Upper lobe of left lung (tissue), 6 donors: Measurements from ENCODE around the gene PALLD. TPM values are rescaled to one million over a fixed set of nuclear protein-coding genes. Genes with fewer than 3 reads are reported as not detected.
A peak's percentile ranks its signal among the peaks of the same experiment; 100 is the strongest.

Experiments
- ATAC-seq, 2 donors: fragments of 200-7000 bp; cut with Tn5 transposase; one replicate each; pipeline ENCODE4 v1.9.1; 2022; ENCODE audit warnings: mild to moderate bottlenecking in 2 of 2, moderate library complexity in 2 of 2; ENCODE audit not compliant: low FRiP score in 2 of 2
- DNase-seq, 2 donors: peaks; one replicate each; pipeline ENCODE4 v3.0.0-alpha.2; 2019 to 2020
- H3K27ac ChIP-seq, 4 donors: fragments of 200-600 bp; sonication (generic); one replicate each; pipeline ENCODE4 v1.5.1; 2016 to 2019
- H3K27me3 ChIP-seq, 4 donors: fragments of 200-600 bp; sonication (generic); one replicate each; pipeline ENCODE4 v1.5.1; 2017 to 2019
- H3K36me3 ChIP-seq, 4 donors: fragments of 200-600 bp; sonication (generic); one replicate each; pipeline ENCODE4 v1.5.1; 2016 to 2019
- H3K4me1 ChIP-seq, 4 donors: fragments of 200-600 bp; sonication (generic); one replicate each; pipeline ENCODE4 v1.5.1; 2018 to 2019
- H3K4me3 ChIP-seq, 4 donors: fragments of 200-600 bp; sonication (generic); one replicate each; pipeline ENCODE4 v1.5.1; 2017 to 2019; ENCODE audit warnings: mild to moderate bottlenecking in 2 of 4, moderate library complexity in 1 of 4
- H3K9me3 ChIP-seq, 4 donors: fragments of 200-600 bp; sonication (generic); one replicate each; pipeline ENCODE4 v1.5.1; 2018 to 2019
- CTCF ChIP-seq, 6 experiments: fragments of 450-650 bp in 4 of 6; fragments of 200-600 bp in 2 of 6; sonication (generic) in 2 of 6; IDR thresholded peaks; one replicate each; pipeline ENCODE4 v1.5.1; 2016 to 2019; ENCODE audit warnings: antibody characterized with exemption in 6 of 6
- EP300 ChIP-seq, 4 donors: sonication (generic); formaldehyde crosslinking; IDR thresholded peaks; one replicate each; pipeline ENCODE4 v1.5.1; 2017; ENCODE audit warnings: antibody characterized with exemption in 4 of 4, control low read depth in 2 of 4
- POLR2A ChIP-seq, 4 donors: fragments of 450-650 bp; IDR thresholded peaks; one replicate each; pipeline ENCODE4 v1.5.1; 2016 to 2017; ENCODE audit warnings: antibody characterized with exemption in 4 of 4, mild to moderate bottlenecking in 2 of 4
- POLR2AphosphoS5 ChIP-seq, 2 donors: sonication (generic); formaldehyde crosslinking; IDR thresholded peaks; one replicate each; pipeline ENCODE4 v1.5.1; 2017; ENCODE audit warnings: antibody characterized with exemption in 2 of 2
- WGBS, 2 donors: methylation state at CpG; one replicate each; pipeline ENCODE4 v1.1.5; 2017 to 2018; 5-methylcytosine and 5-hydroxymethylcytosine counted together
- total RNA-seq, 6 donors: library from RNA; depleted of rRNA in 4 of 6; stranded (reverse); fragments of >200 nt in 4 of 6; gene quantifications; one replicate each; pipeline versions ENCODE4 v1.1.0 to v1.2.1, GENCODE V29; 2016 to 2021
- donor health status: DM: no; HTN: no; CAD: no; lungs with moderate emphysema.
- donor health status: DM: no; HTN: yes; CAD: no; lungs with severe emphysema.

PALLD gene
- total RNA-seq, 6 donors from 2014 or later: 63.9 to 175 (median 134) TPM

DNA sequence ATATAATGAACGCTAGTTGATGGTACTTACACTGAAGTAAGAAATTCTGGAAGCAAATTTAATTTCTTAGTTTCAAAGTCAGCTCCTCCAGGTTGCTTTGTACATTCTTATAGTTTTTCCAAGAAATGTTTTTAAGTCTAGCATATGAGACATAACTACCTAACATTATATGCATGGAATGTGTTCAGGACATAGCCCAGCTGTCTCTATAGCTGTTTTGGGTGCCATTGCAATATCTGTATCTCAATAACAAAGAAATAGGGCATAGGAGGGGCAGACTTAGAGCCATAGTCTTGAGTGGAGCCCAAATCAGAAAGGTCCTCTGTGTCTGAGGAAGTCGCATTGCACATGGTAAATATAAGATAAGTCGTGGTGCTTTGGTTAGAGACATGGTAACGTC is 369.8 kb downstream of the PALLD start:
- Histone ChIP-seq H3K4me3 (no peak overlapping the region), H3K27me3 (no peaks in the 10 kb centered on the region), H3K36me3 (no peaks in the 10 kb centered on the region), H3K4me1 (peaks cover 0 to 3% (median 0%) of the 10 kb centered on the region in 4 donors), H3K9me3 (no peaks in the 10 kb centered on the region), H3K27ac (no peak overlapping the region)
- no peak for DNase-seq
- TF ChIP-seq POLR2AphosphoS5 (IDR thresholded peaks at IDR 0.05) (no peak), POLR2A (IDR thresholded peaks at IDR 0.05) (no peak), CTCF (IDR thresholded peaks at IDR 0.05) (no peak), EP300 (IDR thresholded peaks at IDR 0.05) (no peak)
- no peak for ATAC-seq
- WGBS, 2 donors: 80 to 96% methylated on average over 4 of the region's 4 CpGs

DNA sequence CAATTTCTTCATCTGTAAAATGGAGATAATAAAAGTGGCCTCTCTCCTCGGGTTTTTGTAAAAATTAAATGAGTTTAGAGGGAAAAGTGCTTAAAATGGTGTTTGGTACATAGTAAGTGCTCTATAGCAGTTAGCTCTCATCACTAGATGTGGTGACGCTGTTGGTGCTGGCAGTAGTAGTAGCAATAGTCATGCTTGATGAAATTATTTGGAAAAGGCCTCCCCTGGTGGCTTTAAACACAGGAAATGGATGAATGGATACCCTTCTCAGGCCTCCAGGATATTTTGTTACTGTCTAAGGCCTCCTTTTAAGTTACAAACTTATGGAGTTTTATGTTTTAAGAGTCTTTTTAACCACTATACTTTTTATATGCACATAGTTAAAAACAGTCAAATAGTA is 370.3 kb downstream of the PALLD start:
- H3K27me3 ChIP-seq: no peaks in the 10 kb centered on the region
- no peak overlapping the region for H3K27ac ChIP-seq
- no peak for DNase-seq
- no peak overlapping the region for H3K4me3 ChIP-seq
- no peak for TF ChIP-seq POLR2AphosphoS5 (IDR thresholded peaks at IDR 0.05)
- no peak for TF ChIP-seq POLR2A (IDR thresholded peaks at IDR 0.05)
- no peak for TF ChIP-seq EP300 (IDR thresholded peaks at IDR 0.05)
- no peak for TF ChIP-seq CTCF (IDR thresholded peaks at IDR 0.05)
- 87 to 98% methylated on average over 2 of the region's 2 CpGs for WGBS, 2 donors
- ATAC-seq: no peak
- peaks cover 0 to 3% (median 0%) of the 10 kb centered on the region in 4 donors for H3K4me1 ChIP-seq
- no peaks in the 10 kb centered on the region for H3K9me3 ChIP-seq
- no peaks in the 10 kb centered on the region for H3K36me3 ChIP-seq

- H3K27ac ChIP-seq: peak overlapping the region in 1 of 4 donors; percentile 39
- H3K9me3 ChIP-seq: no peaks in the 10 kb centered on the region
- no peak for TF ChIP-seq POLR2AphosphoS5 (IDR thresholded peaks at IDR 0.05)
- no peak for TF ChIP-seq EP300 (IDR thresholded peaks at IDR 0.05)
- no peak overlapping the region for H3K4me3 ChIP-seq
- no peak for DNase-seq
- WGBS, 2 donors: 87 to 88% methylated on average over 5 of the region's 5 CpGs
- peaks cover 0 to 3% (median 0%) of the 10 kb centered on the region in 4 donors for H3K4me1 ChIP-seq
- ATAC-seq: no peak
- no peaks in the 10 kb centered on the region for H3K27me3 ChIP-seq
- no peaks in the 10 kb centered on the region for H3K36me3 ChIP-seq
Observed at GRCh38 chr4:168868044-168868781, 371.4 kb downstream of the PALLD start.

- Histone ChIP-seq H3K27ac (no peak overlapping the region), H3K27me3 (no peaks in the 10 kb centered on the region), H3K4me3 (no peak overlapping the region), H3K9me3 (no peaks in the 10 kb centered on the region), H3K36me3 (no peaks in the 10 kb centered on the region), H3K4me1 (no peaks in the 10 kb centered on the region)
- ATAC-seq (no peak), DNase-seq (no peak)
- no peak for TF ChIP-seq POLR2AphosphoS5 (IDR thresholded peaks at IDR 0.05)
- no peak for TF ChIP-seq POLR2A (IDR thresholded peaks at IDR 0.05)
- TF ChIP-seq CTCF (IDR thresholded peaks at IDR 0.05): no peak
- TF ChIP-seq EP300 (IDR thresholded peaks at IDR 0.05): no peak
- WGBS, 2 donors: 87 to 92% methylated on average over 5 of the region's 5 CpGs
Observed at GRCh38 chr4:168868802-168869201, 371.9 kb downstream of the PALLD start.

GRCh38 chr4:168870004-168870403 is 373.2 kb downstream of the PALLD start:
- no peaks in the 10 kb centered on the region for H3K36me3 ChIP-seq
- H3K27me3 ChIP-seq: no peaks in the 10 kb centered on the region
- H3K27ac ChIP-seq: no peak overlapping the region

DNA sequence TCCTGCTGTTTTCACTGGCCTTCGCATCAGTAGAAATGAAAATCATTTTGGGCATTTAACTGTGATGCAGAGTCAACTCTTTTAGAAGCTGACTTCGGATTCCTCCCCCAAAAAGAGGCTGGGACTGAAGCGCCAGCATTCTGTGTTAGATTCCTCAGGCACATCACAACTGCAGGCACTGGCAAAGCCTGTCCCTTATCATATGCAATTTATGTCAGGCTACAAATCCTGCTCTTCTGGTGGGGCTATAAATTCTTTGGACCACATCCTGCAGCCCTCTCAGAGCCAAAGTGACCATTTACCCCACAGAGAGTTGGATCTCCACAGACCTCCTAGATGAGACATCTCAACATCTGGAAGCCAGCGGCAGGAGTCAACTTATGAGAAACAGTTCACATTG is 374.8 kb downstream of the PALLD start:
- 68 to 79% methylated on average over 4 of the region's 4 CpGs for WGBS, 2 donors
- no peak overlapping the region for H3K27ac ChIP-seq
- H3K4me1 ChIP-seq: no peaks in the 10 kb centered on the region

More at GRCh38 chr4:168870004-168870403, 373.2 kb downstream of the PALLD start:
- ATAC-seq (no peak), DNase-seq (no peak)
- no peaks in the 10 kb centered on the region for H3K9me3 ChIP-seq
- no peak for TF ChIP-seq EP300 (IDR thresholded peaks at IDR 0.05)
- no peaks in the 10 kb centered on the region for H3K4me1 ChIP-seq
- 86 to 91% methylated on average over 1 of the region's 1 CpG for WGBS, 2 donors
- H3K4me3 ChIP-seq: no peak overlapping the region

More for the DNA sequence above, 374.8 kb downstream of the PALLD start:
- Histone ChIP-seq H3K27me3 (no peaks in the 10 kb centered on the region), H3K4me3 (no peak overlapping the region), H3K9me3 (no peaks in the 10 kb centered on the region), H3K36me3 (no peaks in the 10 kb centered on the region)
- ATAC-seq (no peak), DNase-seq (no peak)
- TF ChIP-seq EP300 (IDR thresholded peaks at IDR 0.05): no peak
- no peak for TF ChIP-seq CTCF (IDR thresholded peaks at IDR 0.05)
- TF ChIP-seq POLR2AphosphoS5 (IDR thresholded peaks at IDR 0.05): no peak
- no peak for TF ChIP-seq POLR2A (IDR thresholded peaks at IDR 0.05)
